NCI-H1105 treated with DMSO at 0.1 percent for 48 hours (cell line): ENCODE results near the gene BMP10.

Source experiments
- DNase-seq: peaks from one replicate; lab custom pipeline; 2025; lab: John Stamatoyannopoulos, UW

Gene BMP10

GRCh38 chr2:68853035-68853434, 18.2 kb downstream of the BMP10 start:
- no peak for DNase-seq

GRCh38 chr2:68850524-68850923, 20.7 kb downstream of the BMP10 start:
- no peak for DNase-seq

DNA sequence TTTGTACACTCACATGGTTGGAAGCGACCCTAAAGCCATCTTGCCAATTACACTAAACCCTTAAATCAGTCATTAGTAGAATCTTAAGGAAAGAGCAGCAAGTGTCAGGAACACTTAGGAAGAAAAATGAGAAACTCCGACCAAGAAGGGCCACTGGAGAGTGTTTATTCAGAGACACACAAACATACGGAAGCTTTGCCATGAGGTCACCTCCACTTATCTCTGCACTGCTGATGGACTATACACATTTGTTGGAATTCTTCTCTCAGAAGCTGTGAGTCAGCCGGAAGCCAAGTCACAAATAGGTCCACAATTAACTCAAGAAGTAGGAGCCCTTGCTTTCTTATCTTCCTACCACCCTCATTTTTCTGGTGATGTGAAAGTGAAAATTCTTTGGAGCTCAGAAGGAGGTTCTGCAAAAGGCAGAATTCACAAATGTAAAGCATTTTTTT, 21.6 kb downstream of the BMP10 start:
- DNase-seq = no peak

GRCh38 chr2:68847751-68848150, 23.4 kb downstream of the BMP10 start:
- no peak for DNase-seq

GRCh38 chr2:68846091-68846490, 25.1 kb downstream of the BMP10 start:
- DNase-seq = no peak

DNA sequence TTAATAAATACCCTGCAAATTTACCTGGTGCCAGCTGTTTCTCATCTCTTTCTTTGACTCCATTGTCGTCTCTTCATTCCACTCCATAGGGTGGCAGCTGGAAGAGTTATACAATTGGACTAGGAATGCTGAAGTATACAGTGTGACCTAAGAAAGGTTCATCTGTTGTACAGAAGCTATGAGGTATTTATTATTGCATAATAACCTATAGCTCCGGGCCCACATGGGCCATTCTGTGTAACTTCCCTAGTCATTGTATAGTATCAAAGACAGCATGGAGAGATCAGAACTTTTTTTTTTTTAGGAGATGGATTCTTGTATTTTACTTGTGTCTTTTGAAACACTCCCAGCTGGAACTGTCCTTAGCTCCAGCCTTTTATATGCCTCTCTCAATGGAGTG, 26.2 kb downstream of the BMP10 start:
- no peak for DNase-seq

DNA sequence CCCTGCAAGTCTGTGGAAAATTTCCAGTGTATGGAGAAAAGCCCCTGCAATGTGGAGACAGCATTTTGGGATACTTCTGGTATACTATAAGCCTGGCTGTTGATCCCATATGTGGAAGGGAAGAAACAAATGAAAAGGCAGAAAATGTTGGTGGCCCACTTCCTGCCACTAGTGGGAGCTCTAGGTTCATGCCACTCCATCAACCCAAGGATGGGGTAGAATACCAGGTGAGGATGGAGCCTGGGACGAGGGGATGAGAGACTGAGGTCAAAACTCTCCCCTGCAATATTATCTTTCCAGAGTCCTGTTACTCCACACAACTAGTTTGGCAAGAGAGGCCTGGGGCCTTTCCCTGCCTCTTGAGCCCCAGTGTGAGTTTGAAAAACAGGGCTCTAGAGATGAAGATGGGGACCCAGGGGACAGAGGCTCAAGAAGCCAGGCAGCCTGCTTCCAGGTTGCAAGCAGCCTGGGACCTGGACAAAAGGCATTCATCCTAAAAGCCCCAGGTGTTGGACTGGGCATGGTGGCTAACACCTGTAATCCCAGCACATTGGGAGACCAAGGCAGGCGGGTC, 31.9 kb downstream of the BMP10 start:
- no peak for DNase-seq

DNA sequence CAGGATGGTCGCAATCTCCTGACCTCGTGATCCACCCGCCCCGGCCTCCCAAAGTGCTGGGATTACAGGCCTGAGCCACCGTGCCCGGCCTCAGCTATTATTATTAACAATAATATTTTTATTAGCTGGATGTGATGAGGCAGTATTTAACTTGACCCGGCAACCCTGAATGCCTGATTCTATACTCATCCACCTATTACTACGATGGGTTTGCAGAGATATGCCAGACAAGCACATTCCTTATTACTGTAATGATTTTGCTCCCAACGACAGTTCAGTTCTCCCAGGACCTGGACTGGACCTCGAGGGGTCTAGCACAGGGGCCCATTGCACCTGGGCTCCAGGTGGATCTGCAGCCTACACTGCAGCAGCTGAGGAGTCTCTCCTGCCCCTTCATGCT, 32.6 kb downstream of the BMP10 start:
- no peak for DNase-seq

DNA sequence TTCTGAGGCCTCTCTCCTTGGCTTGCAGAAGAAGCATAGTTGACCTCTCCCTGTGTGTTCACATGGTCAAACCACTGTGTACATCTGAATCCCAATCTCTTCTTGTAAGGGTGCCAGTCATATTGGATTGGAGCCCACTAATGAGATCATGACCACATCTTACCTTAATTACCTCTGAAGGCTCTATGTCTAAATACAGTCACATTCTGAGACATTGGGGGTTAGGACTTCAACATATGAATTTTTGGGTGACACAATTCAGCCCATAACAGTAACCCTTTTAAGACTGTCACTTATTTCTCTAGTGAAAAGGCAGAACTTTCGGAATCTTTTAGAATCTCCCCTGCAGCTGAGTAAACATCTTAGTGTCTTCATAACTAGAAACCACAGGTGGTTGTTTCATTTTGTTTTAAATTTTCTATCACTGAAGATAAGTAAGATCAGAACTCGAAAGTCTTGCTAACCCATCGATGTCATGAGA, 33.3 kb downstream of the BMP10 start:
- DNase-seq = no peak

GRCh38 chr2:68837164-68837860, 33.9 kb downstream of the BMP10 start:
- DNase-seq = no peak

GRCh38 chr2:68835621-68836020, 35.6 kb downstream of the BMP10 start:
- DNase-seq = no peak

- DNase-seq = no peak
Observed at GRCh38 chr2:68834737-68835376, 36.3 kb downstream of the BMP10 start.

DNA sequence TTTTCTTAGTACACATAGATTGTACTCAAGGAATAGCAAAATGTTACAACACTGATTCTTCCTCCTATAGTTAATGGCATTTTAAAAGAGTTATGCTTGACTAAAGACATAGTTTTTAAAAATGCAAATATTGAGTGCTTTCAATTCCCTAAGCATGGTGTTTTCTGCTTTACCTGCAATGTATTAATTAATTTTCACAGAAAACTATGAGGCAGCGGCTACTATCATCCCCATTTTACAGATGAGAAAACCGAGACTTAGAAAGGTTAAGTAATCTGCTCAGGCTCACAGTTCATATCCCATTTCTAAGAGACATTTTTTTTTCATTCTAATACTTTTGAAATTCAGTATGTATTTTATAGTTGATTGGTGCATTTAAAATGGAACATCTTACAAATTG, 38.0 kb downstream of the BMP10 start:
- DNase-seq = no peak

DNA sequence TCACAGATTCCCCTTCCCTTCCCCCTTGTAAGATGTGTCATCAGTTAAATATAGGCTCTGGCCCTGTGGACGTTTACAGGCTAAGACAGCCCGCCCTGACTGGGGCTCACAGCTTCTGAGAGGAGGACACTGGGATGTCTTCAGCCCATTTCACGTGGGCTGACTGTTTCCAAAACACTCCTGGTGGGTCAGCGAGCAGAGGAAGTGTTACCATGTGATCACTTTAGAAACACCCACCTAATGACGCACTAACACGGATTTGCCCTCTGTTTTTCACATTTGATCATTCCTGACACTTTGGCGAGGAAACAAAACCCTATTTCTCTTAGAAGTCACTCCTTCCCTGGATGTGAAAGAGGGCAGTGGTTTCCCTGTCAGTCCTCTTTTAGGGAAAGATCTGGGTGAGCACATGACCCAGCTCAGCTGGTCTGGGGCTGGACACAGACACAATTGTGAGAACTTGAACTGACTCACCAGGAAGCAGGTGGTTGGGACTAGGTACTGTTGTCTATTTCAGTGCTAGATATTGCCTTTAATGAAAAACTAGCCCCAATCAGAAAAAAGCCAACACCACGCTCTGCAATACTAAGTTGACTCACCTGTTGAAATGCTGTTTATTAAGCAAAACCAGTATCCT, 38.8 kb downstream of the BMP10 start:
- no peak for DNase-seq

- no peak for DNase-seq
Observed at GRCh38 chr2:68831686-68832232, 39.4 kb downstream of the BMP10 start.

GRCh38 chr2:68829749-68830148, 41.4 kb downstream of the BMP10 start:
- DNase-seq = no peak

- peak; percentile 77 for DNase-seq
Observed at GRCh38 chr2:68828887-68829708, 42.1 kb downstream of the BMP10 start.

GRCh38 chr2:68827666-68828065, 43.5 kb downstream of the BMP10 start:
- no peak for DNase-seq

- DNase-seq = no peak
Observed at GRCh38 chr2:68825866-68826265, 45.3 kb downstream of the BMP10 start.

DNA sequence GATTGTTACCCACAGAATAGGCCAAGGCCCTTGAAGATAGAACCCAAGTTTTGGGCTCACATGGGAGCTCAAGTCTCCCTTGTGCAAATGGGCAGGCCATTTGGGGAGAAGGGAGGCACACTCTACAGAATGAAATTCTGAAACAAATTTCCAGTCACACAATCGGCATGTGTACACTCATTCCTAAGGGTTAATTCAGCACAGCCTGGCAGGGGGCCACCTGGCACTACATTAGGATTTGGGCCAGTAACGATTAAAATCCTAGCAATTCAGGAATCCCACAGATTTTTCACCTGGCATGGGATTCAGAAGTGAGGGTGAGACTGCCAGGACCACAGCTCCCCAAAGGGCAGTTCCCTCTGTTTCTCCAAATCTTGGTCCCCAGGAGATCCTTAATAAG, 46.4 kb downstream of the BMP10 start:
- no peak for DNase-seq

DNA sequence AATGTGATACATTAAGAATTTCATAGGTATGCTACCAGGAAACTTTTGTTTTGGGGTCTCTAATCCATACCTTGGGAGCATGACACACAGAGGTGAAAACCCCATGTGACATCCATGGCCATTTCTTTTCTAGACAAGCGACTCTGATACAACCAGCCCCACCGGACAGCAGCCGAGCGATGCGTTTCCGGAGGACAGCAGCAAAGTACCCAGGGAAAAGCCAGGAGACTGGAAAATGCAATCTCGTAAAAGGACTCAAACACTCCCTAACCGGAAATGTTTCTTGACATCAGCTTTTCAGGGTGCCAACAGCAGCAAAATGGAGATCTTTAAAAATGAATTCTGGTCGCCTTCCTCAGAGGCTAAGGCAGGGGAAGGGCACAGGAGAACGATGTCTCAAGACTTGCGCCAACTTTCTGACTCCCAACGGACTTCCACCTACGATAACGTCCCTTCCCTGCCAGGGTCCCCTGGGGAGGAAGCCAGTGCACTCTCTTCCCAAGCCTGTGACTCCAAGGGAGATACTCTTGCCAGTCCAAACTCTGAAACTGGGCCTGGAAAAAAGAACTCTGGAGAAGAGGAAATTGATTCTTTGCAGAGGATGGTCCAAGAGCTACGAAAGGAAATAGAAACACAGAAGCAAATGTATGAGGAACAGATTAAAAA, 48.9 kb downstream of the BMP10 start:
- no peak for DNase-seq
